Kasumi-1 (cell line): ENCODE data around the gene CD44.
A peak's percentile ranks its signal among the peaks of the same experiment; 100 is the strongest.
"Not testable (repeated sequence)": the region's sequence is repeated elsewhere in the genome, so short reads cannot be mapped to it uniquely, and the experiment has no call there.

ENCODE experiments used
- DNase-seq, 2 experiments: peaks; one replicate each; lab custom pipeline; 2025; lab: John Stamatoyannopoulos, UW

The CD44 gene

DNA sequence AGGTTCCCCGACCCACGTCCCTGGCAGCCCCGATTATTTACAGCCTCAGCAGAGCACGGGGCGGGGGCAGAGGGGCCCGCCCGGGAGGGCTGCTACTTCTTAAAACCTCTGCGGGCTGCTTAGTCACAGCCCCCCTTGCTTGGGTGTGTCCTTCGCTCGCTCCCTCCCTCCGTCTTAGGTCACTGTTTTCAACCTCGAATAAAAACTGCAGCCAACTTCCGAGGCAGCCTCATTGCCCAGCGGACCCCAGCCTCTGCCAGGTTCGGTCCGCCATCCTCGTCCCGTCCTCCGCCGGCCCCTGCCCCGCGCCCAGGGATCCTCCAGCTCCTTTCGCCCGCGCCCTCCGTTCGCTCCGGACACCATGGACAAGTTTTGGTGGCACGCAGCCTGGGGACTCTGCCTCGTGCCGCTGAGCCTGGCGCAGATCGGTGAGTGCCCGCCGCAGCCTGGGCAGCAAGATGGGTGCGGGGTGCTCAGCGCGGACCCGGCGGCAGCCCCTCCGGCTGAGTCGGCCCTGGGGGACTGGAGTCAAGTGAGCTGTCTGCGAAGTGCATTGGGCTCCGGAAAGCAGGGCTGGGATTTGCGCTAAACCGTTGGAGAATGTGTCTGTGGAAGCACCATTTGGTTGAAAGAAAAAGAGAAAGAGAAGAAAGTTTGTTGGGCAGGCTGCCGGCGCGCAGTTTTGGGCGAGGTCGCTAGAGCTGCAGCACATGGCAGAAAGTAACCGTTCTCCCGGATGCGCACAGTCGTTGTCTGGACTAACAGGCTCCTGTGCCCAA, at the start of gene CD44:
Gene CD44 (plus strand): TSS at position 229 of the 779 bp plus-strand sequence. CDS start 133 bp downstream, at position 362.
- peak; percentile 83 for DNase-seq

DNA sequence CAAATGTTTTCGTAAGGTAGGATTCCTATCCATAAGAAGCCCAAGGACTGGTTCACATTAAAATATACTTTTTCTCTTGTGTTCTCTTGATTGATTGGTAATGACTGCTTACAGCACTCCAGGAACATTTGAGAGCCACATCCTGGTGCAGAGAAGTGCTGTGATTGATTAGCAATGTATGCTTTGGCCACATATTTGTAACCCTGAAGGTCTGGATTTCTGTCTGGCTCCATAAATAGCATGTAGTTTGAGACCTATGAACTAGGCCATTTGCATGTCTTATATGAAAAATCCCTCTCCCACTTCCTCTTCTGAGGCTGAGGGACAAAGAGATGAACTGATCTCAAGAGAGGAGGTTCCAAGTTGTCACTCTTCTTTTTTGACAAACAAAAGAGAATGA, 49.3 kb upstream of the CD44 start:
- DNase-seq, result peak in 1 of 2 experiments; percentile 13

DNA sequence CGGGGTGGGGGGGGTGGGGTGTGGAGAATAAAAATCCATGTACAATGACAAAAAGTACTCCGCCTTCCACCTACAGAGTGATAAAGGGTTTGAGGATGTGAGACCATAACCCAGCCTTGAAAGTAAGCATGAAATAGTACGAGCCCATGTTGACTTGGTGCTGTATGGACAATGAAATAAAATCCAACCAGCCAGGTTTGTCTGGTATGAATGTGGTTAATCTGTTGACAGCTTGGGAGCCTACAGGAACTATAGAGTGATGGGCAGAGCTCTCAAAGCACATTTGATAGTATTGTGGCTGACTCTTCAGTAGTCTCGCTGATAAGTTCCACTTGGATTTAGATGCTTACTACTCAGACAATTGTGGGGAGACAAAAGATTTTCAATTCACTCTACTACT, 48.8 kb upstream of the CD44 start:
- no peak for DNase-seq

DNA sequence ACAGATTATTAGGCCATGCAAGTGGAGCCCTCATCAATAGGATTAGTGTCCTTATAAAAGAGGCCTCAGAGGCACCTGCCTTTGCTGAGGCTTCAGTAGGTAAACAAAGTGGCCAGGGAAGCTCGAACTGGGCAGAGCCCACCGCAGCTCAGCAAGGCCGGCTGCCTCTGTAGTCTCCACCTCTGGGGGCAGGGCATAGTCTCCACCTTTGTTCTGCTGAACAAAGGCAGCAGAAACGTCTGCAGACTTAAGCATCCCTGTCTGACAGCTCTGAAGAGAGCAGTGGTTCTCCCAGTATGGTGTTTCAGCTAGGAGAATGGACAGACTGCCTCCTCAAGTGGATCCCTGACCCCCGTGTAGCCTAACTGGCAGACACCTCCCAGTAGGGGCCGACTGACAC, 48.0 kb upstream of the CD44 start:
- not testable (repeated sequence) for DNase-seq

DNA sequence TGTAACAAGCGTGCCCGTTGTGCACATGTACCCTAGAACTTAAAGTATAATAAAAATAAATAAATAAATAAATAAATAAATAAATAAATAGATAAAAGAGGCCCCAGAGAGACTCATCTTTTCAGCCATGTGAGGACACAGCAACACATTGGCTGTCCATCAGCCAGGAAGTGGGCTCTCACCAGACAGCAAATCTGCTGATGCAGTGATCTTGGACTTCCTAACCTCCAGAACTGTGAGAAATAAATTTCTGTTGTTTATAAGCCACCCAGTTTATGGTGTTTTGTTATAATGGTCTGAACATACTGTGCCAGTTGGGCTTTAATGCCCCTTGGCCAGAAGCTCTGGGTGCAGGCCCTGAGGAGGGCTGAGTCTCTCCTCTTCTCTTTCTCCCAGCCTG, 42.2 kb upstream of the CD44 start:
- no peak for DNase-seq

DNA sequence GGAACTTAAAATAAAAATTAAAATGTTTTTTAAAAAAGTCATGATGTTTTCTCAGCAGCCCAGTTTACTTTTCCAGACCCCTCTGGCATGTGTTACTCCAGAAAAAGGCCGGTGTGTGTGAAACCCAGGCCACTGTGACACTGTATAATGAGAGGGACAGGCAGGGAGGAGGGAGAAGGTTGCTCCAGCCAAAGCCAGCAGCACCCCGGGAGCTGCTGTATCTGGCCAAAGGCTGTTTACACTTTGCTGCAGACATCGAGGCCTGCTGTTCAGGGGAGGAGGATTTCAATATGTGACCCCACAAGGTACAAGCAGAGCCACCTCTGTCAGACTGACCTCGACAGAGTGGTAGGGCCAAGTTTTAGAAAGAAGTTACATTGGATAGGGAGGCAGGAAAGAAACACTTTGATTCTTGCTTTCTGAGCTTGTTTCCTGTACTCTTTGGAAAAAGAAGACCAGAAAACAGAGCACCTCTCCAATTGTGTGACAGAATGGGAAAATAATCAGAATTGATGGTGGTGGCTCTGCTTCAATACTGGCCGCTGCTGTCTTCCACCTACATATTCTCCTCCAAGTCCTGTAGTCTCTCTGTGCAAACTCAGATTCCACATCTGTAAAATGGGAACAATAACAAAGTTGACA, 41.0 kb upstream of the CD44 start:
- DNase-seq, result no peak

DNA sequence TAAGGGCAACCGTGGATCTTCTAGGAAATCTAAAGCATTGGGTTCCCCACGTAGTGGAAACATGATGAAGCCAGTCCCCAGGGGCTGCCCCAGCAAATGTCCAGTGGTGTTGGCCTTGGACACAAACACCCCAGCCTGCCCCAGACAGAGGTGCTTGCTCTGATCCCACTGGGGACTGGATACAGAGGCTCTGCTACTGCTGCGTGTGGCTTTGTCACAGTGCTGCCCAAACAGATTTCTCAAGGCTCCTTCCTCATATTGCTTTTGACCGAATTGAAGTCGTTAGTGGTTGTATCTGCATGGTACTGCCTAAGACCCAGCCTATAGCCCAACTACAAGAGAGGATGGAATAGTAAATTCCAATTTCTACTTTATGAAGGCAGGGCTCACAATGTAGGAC, 40.1 kb upstream of the CD44 start:
- DNase-seq, result peak in 1 of 2 experiments; percentile 29

DNA sequence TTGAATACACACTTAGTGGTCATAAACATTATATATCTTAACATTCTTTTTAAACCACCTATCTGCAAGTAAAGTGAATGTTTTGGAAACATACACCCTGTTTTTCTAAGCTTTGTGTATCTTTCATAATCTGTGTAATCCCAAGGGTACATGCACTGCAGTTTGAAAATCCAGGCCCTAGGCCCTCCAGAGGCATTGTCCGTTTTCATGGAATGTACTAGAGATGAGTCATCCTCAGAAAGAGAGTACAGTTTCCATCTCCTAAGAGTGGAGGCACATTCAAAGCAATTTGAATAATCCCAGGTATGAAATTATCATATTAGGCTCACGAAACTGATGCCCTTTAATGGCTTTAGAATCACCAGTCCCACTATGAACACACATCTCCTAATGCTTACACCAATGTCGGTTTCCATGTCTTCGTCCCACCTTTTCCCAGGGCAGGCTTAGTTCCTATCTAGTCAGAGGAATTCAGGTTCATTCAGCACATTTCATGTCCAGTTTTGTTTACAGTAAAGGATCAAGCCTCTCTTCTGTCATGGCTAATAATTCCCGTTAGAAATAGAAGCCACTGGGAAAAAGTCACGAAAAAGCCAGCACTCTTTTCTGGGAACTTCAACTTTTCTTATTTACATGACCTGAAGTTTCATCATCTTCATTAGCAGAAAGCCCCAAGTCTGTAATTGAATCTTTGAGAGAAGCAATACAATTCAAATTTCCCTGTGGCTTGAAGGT, 39.5 kb upstream of the CD44 start:
- DNase-seq, result no peak

DNA sequence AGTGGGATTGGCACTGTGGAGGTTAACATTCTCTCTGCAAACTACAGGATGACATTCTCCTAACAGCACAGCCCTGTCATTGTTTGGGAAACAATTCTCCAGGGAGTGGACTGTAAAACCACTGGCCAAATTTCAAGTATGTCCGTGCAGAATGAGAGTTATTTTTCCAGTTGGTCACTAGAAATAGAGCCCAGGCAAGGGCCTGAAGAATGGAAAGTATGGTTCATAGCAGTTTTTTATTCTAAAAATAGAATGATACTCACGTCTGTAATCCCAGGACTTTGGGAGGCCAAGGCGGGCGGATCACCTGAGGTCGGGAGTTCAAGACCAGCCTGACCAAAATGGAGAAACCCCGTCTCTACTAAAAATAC, 39.0 kb upstream of the CD44 start:
- no peak for DNase-seq

DNA sequence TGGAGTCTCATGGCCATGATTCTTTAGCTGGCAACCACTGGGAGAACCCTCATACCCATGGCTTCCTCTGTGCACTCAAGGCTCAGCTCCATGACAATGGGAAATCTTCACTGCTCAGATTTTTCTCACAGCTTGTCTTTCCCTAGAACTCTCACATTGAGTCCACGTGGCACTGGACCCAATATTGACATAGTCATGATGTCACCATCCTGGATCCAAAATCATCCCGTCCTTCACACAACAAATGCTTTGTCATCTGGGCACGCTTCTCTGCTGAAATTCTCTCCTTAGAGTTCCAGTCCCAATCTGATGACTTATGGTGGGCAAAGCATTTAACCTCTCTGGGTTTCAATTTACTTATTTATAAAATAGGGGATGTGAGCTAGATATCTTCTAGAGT, 37.7 kb upstream of the CD44 start:
- no peak for DNase-seq

DNA sequence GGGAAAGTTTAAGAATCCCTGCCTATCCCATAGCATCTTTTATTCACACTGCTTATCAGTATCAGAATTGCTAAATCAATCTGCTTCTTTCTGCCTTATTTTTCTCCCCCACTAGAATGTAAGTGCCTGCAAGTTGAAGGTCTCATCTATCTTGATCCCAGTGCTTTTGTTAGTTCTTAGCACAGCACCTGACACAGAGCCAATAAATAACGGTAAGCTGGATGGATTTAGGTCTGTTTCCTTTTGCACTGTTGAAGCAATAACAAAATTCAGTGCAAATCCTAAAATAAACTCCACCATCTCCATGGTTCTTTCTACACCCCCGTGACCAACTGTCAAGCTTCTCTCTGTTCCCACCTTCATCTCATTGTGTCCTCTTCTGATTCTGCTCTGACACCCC, 36.7 kb upstream of the CD44 start:
- no peak for DNase-seq

DNA sequence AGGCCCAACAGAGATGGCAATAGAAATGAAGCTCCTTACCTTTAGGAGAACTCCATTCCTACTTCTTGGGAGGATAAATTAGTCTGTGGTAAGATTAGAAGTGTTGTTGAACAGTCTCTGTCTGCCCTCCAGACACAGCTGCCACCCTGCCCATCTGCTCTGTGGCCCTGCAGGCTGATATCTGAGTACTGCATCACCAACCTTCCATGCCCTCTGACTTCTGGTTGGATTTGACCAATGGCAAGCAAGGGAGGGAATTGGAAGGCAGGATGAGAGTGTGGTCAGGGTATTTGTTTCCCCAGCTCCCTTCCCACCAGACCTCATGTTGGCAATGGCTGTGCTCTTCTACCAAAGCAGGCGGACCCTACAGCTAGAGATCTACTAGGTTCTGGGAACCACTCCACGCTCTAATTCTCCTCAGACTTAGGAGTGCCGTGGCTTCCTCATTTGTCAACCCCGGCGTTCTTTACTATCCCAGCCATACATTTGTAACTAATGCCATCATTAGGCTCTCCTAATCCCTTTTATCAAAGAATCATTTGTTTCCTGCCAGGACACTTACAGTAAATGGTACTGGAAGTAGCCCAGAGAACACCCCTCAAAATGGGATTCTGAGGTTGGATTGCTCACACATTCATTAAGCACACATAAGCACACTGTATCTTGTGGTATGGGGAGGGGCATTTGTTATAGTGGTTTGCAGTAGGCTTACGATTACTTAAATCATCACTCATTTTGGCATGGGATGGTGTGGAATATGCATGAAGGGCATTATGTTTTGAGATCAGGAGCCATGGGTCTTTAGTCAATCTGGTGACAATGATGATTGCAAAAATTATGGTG, 35.4 kb upstream of the CD44 start:
- DNase-seq, result no peak

DNA sequence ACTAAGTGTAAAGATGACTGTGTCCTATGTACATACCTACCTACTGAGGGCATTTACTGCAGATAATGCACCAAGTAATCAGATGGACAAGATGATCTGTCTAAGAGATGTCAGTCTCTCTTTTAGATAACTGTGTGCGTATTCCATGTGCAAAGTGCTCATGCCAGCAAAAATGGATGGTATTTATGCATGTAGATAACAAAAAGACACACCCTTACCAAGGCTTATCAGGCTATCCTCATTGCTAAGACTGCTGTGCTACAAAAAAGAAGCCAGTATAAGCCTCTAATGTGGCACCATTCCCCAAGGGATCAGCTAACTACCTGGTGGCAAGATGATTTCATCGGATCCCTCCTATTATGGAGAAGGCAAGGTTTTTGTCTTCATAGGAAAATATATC, 34.3 kb upstream of the CD44 start:
- DNase-seq, result no peak

DNA sequence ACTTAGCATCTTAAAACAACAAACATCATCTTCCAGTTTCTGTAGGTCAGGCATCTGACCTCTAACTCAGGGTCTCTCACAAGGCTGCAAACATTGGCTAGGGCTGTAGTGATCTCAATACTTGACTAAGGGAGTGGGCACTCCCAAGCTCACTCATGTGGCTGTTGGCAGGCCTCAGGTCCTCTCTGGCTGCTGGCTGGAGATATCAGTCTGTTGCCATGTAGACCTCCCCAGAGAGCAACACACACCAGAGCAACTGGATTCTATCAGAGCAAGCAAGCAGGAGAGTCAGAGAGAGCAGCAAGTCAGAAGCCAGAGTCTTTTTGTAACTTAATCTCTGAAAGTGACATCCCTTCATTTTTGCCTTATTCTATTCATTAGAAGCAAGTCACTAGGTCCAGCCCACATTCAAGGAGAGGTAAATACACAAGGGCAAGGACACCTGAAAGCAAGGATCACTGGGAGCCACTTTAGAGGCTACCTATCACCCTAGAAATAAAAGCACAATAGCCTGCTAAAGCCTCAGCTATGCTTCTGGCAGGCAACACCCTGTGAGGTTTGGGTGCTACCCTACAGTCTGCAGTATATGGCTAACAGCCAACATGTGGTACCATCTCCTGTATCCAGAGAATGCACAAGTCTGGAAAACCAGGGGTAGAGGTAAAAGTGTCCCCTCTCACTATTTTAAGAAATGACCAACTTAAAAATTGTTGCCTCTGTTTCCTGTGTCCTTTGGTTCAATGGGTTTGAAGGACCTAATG, 33.5 kb upstream of the CD44 start:
- DNase-seq, result no peak

DNA sequence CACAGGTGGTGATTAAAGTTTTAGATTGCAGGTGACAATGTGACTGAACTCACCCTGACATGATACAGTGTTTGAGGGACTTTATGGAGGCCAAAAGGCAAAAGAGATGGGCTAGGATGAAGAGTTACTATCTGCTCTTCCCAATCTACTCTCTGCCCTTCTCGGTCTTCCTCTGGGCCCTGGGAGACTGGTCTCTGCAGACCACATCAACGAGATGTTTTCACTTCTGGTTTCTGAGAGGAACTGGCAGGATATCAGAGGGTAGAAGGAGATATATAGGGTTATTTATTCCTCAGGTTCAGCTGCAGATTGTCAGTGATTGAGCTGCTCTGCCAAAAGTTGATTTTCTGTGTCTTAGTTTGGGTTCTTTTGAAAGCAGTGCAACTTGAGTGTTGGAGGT, 32.4 kb upstream of the CD44 start:
- DNase-seq, result peak; percentile 24 to 31

DNA sequence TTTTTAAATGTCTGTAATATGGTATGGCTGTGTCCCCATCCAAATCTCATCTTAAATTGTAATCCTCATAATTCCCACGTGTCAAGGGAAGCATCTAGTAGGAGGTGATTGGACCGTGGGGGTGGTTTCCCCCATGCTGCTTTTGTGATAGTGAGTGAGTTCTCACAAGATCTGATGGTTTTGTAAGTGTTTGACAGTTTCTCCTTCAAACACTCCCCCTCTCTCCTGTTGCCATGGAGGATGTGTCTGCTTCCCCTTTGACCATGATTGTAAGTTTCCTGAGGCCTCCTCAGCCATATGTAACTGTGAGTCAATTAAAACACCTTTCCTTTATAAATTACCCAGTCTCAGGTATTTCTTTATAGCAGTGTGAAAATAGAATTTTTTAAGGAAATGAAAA, 31.1 kb upstream of the CD44 start:
- DNase-seq, result peak; percentile 69 to 74

DNA sequence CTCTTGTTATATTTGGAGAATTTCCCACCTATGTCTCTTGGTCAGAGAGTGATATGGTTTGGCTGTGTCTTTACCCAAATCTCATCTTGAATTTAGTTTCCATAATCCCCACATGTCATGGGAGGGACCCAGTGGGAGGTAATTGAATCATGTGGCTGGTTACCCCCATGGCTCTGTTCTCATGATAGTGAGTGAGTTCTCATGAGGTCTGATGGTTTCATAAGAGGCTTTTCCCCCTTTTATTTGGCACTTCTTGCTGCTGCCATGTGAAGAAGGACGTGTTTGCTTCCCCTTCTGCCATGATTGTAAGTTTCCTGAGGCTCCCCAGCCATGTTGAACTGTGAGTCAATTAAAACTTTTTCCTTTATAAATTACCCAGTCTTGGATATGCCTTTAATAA, 30.6 kb upstream of the CD44 start:
- not testable (repeated sequence) for DNase-seq

DNA sequence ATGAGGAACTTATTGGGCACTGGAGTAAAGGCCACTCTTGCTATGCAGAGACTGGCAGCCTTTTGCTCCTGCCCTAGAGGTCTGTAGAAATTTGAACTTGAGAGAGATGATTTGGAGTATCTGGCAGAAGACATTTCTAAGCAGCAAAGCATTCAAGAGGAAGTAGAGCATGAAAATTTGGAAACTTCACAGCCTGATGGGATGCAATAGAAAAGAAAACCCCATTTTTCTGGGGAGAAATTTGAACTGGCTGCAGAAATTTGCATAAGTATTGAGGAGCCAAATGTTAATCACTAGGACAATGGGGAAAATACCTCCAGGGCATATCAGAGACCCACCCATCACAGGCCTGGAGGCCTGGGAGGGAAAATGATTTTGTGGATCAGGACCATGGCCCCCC, 29.9 kb upstream of the CD44 start:
- DNase-seq, result no peak

DNA sequence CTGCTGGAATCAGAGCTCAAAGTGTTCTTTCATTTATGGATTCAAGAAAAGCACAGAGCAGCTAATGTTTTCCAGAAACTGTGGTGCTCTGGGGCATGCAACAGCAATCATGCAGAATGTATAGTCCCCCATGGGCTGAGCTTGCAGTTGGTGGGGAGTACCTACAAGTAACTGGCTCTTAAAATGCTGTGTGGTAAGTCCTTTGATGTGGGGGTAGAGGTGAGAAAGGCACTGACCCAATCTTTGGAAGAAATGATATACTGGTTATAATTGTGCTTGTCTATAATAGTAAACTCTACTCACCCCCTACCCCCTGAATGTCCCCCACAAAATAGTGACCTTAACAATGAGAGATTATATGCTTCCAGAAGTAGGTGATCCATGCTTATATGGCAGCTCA, 29.1 kb upstream of the CD44 start:
- no peak for DNase-seq

DNA sequence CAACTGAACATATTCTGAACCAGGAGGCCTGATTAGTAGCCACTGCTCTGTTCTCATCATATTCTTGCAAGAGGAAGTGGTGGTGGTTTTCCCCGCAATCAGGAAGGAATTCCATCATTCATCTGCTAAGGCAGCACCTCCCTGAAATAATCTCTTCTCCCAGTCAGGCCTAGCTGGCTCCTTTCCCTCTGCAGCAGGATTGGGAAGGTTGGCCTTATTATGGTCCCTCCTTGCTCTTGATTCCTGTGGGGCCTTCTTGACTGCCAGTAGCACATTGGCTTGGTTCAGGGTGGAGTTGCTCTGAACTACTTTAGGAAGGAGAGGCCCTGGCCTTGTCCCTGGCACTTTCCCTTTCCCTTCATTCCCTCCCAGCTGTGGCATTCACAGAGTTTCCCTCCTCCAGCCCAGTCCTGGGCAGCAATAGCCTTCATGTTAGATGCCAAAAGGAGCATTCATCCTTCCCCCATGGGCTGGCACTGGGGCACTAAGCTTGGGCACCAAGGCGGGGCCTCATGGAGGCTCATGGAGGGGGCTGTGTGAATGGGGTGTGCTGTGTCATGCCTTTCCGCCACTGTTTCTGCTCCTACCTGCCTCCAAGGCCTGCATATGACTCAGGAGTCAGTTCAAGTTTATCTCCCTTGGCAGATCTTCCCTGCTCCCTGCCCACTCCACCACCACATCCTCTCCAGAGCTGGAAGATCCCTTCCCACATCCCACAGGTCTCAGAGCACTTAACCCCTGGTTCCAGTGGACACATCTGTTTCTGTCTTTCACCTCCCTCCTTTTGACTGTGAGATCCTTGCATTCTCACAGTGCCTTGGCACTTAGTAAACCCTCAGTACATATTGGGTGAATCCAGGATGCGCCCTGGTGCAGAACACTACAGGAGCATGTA, 27.6 kb upstream of the CD44 start:
- peak; percentile 40 to 56 for DNase-seq
